ENCODE results near the gene RAD54L2. TPM values are rescaled to one million over a fixed set of nuclear protein-coding genes. Genes with fewer than 3 reads are reported as not detected.

Gene RAD54L2
- total and polyA plus RNA-seq, 9 of the 15 experiments (the other 6 are each of a cell fraction or from before 2014, with no cell fraction given): 1.3 to 12.2 (median 5.4) TPM

DNA sequence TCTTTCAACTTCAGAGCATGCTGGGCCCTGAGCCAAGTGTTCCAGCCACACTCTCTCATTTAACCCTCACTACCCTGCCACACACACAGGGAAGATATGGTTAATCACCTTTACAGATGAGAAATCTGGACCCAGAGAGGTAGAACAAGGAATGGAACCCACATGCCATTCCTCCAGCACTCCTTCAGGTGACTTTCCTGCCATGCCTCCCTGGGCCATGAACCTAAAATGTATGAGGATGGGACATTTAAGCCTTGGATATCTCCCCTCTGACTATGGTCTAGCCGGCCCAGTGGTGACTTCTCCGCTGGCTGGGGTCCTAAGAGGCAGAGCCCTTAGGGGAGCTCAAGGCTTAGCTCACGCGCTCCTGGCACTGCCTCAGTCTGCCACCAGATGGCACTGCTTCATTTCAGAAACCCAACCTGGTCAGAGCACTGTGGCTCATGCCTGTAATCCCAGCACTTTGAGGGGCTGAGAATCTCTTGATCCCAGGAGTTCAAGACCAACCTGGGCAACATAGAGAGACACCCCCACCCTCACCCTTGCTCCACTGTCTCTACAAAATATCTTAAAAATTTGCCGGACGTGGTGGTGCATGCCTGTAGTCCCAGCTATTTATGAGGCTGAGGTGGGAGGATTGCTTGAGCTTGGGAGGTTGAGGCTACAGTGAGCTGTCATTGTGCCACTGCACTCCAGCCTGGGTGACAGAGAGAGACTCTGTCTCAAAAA is 36.5 kb upstream of the RAD54L2 start:
- Histone ChIP-seq H3K79me2 (ENCODE audit: control insufficient read depth, insufficient read depth, low read length) (peaks cover 21% of the 10 kb centered on the region), H3K9me3 (replicated peaks; ENCODE audit: control insufficient read depth, insufficient read depth, low read depth, low read length) (no peaks in the 10 kb centered on the region), H3K27ac (ENCODE audit: extremely low read depth, low read depth, low read length) (no peak overlapping the region), H3K27me3 (ENCODE audit: control insufficient read depth in 2 of 2, insufficient read depth in 2 of 2, low read length in 2 of 2) (no peaks in the 10 kb centered on the region; a peak in 1 of 5 replicates), H3K36me3 (ENCODE audit: control insufficient read depth, insufficient read depth, low read length) (peaks cover 1% of the 10 kb centered on the region; the same call in 1 of the 3 replicates), H2AFZ (ENCODE audit: low read depth, low read length) (peak overlapping the region; percentile 87), H3K9me1 (ENCODE audit: control insufficient read depth, insufficient read depth, low read length) (no peaks in the 10 kb centered on the region), H3K4me3 (no peak overlapping the region), H3K4me2 (ENCODE audit: insufficient read depth, low read length) (no peak overlapping the region), H4K20me1 (replicated peaks; ENCODE audit: control insufficient read depth, insufficient read depth, low read length) (no peaks in the 10 kb centered on the region; the same call in 1 of the 2 replicates), H3K4me1 (replicated peaks in 1 of 2; ENCODE audit: control insufficient read depth in 2 of 2, insufficient read depth in 2 of 2, low read length in 2 of 2) (peaks cover 0 to 3% of the 10 kb centered on the region in 2 experiments; a peak in 3 of 5 replicates), H3K9ac (ENCODE audit: insufficient read depth in 1 of 2, low read depth in 2 of 2, low read length in 2 of 2) (no peak overlapping the region)
- BruUV-seq (replicated peaks): no TSS peak
- ChIA-PET CTCF (ENCODE audit: low intra/inter-chr PET ratio) (interaction anchor here (1.6 to 2.0 kb wide), 3 partner anchors 136 to 180 kb away, joined by 12 to 18 read pairs (median 13); no protein-coding TSS in a partner anchor), POLR2A (interaction anchor here (0.6 to 1.1 kb wide), 3 partner anchors 12 to 167 kb away, joined by 3 read pairs; no protein-coding TSS in a partner anchor)
- in situ Hi-C loops (cut with MboI) (loop anchor here (5.0 kb wide), 2 partner anchors 135 to 180 kb away; no protein-coding TSS in a partner anchor), intact Hi-C loops (cut with micrococcal nuclease) (loop anchor here (1.0 to 5.0 kb wide), 4 partner anchors 136 to 300 kb away; no protein-coding TSS in a partner anchor)
- WGBS (ENCODE audit: insufficient coverage, low coverage, missing lambda C conversion rate): 0% methylated on average over 6 of the region's 6 CpGs
- DNase-seq (ENCODE audit: extremely low read depth in 1 of 4, low spot score in 3 of 4) (peak; percentile 46 to 79 (median 57)), FAIRE-seq (peak; percentile 88), ATAC-seq (peak; percentile 61)
- TF ChIP-seq ZNF764 (CRISPR knock-in tag; IDR thresholded peaks at IDR 0.05; ENCODE audit: low read depth): no peak
- TF ChIP-seq RAD21 (CRISPR knock-in tag; conservative IDR thresholded peaks at IDR 0.05 in 1 of 2, IDR thresholded peaks at IDR 0.05 in 1 of 2): peak; percentile 75 to 85
- TF ChIP-seq ASH1L (IDR thresholded peaks at IDR 0.05; ENCODE audit: borderline replicate concordance, low read depth, partially characterized antibody): no peak
- TF ChIP-seq, protein P1, sequence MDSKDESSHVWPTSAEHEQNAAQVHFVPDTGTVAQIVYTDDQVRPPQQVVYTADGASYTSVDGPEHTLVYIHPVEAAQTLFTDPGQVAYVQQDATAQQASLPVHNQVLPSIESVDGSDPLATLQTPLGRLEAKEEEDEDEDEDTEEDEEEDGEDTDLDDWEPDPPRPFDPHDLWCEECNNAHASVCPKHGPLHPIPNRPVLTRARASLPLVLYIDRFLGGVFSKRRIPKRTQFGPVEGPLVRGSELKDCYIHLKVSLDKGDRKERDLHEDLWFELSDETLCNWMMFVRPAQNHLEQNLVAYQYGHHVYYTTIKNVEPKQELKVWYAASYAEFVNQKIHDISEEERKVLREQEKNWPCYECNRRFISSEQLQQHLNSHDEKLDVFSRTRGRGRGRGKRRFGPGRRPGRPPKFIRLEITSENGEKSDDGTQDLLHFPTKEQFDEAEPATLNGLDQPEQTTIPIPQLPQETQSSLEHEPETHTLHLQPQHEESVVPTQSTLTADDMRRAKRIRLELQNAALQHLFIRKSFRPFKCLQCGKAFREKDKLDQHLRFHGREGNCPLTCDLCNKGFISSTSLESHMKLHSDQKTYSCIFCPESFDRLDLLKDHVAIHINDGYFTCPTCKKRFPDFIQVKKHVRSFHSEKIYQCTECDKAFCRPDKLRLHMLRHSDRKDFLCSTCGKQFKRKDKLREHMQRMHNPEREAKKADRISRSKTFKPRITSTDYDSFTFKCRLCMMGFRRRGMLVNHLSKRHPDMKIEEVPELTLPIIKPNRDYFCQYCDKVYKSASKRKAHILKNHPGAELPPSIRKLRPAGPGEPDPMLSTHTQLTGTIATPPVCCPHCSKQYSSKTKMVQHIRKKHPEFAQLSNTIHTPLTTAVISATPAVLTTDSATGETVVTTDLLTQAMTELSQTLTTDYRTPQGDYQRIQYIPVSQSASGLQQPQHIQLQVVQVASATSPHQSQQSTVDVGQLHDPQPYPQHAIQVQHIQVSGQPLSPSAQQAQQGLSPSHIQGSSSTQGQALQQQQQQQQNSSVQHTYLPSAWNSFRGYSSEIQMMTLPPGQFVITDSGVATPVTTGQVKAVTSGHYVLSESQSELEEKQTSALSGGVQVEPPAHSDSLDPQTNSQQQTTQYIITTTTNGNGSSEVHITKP (IDR thresholded peaks at IDR 0.05; ENCODE audit: partially characterized antibody): peak; percentile 37
- TF ChIP-seq, protein P2, sequence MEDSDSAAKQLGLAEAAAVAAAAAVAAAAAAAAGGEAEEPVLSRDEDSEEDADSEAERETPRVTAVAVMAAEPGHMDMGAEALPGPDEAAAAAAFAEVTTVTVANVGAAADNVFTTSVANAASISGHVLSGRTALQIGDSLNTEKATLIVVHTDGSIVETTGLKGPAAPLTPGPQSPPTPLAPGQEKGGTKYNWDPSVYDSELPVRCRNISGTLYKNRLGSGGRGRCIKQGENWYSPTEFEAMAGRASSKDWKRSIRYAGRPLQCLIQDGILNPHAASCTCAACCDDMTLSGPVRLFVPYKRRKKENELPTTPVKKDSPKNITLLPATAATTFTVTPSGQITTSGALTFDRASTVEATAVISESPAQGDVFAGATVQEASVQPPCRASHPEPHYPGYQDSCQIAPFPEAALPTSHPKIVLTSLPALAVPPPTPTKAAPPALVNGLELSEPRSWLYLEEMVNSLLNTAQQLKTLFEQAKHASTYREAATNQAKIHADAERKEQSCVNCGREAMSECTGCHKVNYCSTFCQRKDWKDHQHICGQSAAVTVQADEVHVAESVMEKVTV (CRISPR knock-in tag; IDR thresholded peaks at IDR 0.05): peak; percentile 71
- TF ChIP-seq, protein P3, sequence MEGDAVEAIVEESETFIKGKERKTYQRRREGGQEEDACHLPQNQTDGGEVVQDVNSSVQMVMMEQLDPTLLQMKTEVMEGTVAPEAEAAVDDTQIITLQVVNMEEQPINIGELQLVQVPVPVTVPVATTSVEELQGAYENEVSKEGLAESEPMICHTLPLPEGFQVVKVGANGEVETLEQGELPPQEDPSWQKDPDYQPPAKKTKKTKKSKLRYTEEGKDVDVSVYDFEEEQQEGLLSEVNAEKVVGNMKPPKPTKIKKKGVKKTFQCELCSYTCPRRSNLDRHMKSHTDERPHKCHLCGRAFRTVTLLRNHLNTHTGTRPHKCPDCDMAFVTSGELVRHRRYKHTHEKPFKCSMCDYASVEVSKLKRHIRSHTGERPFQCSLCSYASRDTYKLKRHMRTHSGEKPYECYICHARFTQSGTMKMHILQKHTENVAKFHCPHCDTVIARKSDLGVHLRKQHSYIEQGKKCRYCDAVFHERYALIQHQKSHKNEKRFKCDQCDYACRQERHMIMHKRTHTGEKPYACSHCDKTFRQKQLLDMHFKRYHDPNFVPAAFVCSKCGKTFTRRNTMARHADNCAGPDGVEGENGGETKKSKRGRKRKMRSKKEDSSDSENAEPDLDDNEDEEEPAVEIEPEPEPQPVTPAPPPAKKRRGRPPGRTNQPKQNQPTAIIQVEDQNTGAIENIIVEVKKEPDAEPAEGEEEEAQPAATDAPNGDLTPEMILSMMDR (IDR thresholded peaks at IDR 0.05 in 2 of 3, conservative IDR thresholded peaks at IDR 0.05 in 1 of 3; ENCODE audit: insufficient read depth in 2 of 3, low read depth in 1 of 3, low read length in 3 of 3): peak; percentile 83 to 86 (median 85)
- no peak for TF ChIP-seq ZNF24 (IDR thresholded peaks at IDR 0.05)
- TF ChIP-seq ATF7 (IDR thresholded peaks at IDR 0.05): 0 out of 2 replicates have a peak, but pooled peaks have one; percentile 11
- TF ChIP-seq, protein P4, sequence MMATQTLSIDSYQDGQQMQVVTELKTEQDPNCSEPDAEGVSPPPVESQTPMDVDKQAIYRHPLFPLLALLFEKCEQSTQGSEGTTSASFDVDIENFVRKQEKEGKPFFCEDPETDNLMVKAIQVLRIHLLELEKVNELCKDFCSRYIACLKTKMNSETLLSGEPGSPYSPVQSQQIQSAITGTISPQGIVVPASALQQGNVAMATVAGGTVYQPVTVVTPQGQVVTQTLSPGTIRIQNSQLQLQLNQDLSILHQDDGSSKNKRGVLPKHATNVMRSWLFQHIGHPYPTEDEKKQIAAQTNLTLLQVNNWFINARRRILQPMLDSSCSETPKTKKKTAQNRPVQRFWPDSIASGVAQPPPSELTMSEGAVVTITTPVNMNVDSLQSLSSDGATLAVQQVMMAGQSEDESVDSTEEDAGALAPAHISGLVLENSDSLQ (IDR thresholded peaks at IDR 0.05): no peak
- TF ChIP-seq ZNF124 (CRISPR knock-in tag; IDR thresholded peaks at IDR 0.05): no peak
- TF ChIP-seq LEF1 (IDR thresholded peaks at IDR 0.05): no peak
- no peak for TF ChIP-seq NUFIP1 (IDR thresholded peaks at IDR 0.05; ENCODE audit: partially characterized antibody)
- TF ChIP-seq SMARCA5 (IDR thresholded peaks at IDR 0.05): no peak

Measured in K562 (cell line).